Fibroblast of lung (primary cell): ENCODE results near the gene SARM1. TPM values are rescaled to one million over a fixed set of nuclear protein-coding genes. Genes with fewer than 3 reads are reported as not detected.
A peak's percentile ranks its signal among the peaks of the same experiment; 100 is the strongest.

Experiments
- DNase-seq, 2 donors: peaks; one replicate each; pipeline versions ENCODE4 v3.0.0 to v3.0.0-alpha.2; 2010; ENCODE audit warnings: low read depth in 2 of 2
- H2AFZ ChIP-seq: 2 replicates; pipeline ENCODE4 v1.5.1; 2012; ENCODE audit warnings: low read length, control low read depth, inconsistent platforms
- H3K27ac ChIP-seq: 2 replicates; pipeline ENCODE4 v1.5.1; 2011; ENCODE audit warnings: low read length, control low read depth; ENCODE audit not compliant: insufficient read depth
- H3K27me3 ChIP-seq: 2 replicates; pipeline ENCODE4 v1.5.1; 2011; ENCODE audit warnings: mild to moderate bottlenecking, low read length; ENCODE audit not compliant: control insufficient read depth, insufficient read depth
- H3K36me3 ChIP-seq: 2 replicates; pipeline ENCODE4 v1.5.1; 2011; ENCODE audit warnings: low read length; ENCODE audit not compliant: control insufficient read depth, insufficient read depth
- H3K4me1 ChIP-seq: 2 replicates; pipeline ENCODE4 v1.5.1; 2011; ENCODE audit warnings: low read length; ENCODE audit not compliant: control insufficient read depth, insufficient read depth; ENCODE audit errors: extremely low read depth
- H3K4me2 ChIP-seq: 2 replicates; pipeline ENCODE4 v1.5.1; 2011; ENCODE audit warnings: low read length, control low read depth; ENCODE audit not compliant: insufficient read depth; ENCODE audit errors: extremely low read depth
- H3K4me3 ChIP-seq, 4 experiments: fragments of 200-600 bp in 1 of 4; sonication (generic) in 1 of 4; replicated peaks in 1 of 4; 2 replicates each; pipeline ENCODE4 v1.5.1; 2011 to 2016; ENCODE audit warnings: low read length in 4 of 4, low read depth in 3 of 4, mild to moderate bottlenecking in 3 of 4, control low read depth in 2 of 4, inconsistent platforms in 1 of 4, mixed read lengths in 1 of 4; ENCODE audit not compliant: insufficient read depth in 1 of 4; ENCODE audit errors: control extremely low read depth in 1 of 4
- H3K79me2 ChIP-seq: 2 replicates; pipeline ENCODE4 v1.5.1; 2012; ENCODE audit warnings: mild to moderate bottlenecking, low read length, inconsistent platforms; ENCODE audit not compliant: control insufficient read depth, insufficient read depth
- H3K9ac ChIP-seq: 2 replicates; pipeline ENCODE4 v1.5.1; 2011; ENCODE audit warnings: mild to moderate bottlenecking, low read length, control low read depth; ENCODE audit not compliant: insufficient read depth
- H3K9me3 ChIP-seq: 2 replicates; pipeline ENCODE4 v1.5.1; 2012; ENCODE audit warnings: low read depth, low read length; ENCODE audit not compliant: control insufficient read depth, insufficient read depth
- H4K20me1 ChIP-seq: 2 replicates; pipeline ENCODE4 v1.5.1; 2011; ENCODE audit warnings: low read length; ENCODE audit not compliant: control insufficient read depth, insufficient read depth; ENCODE audit errors: extremely low read depth
- EZH2 ChIP-seq: IDR thresholded peaks from 2 replicates; pipeline ENCODE4 v1.5.1; 2012; ENCODE audit warnings: low read length, control low read depth, mild to moderate bottlenecking; ENCODE audit errors: missing control alignments
- polyA plus RNA-seq, 2 donors: library from polyadenylated mRNA; depleted of rRNA in 1 of 2; stranded (reverse) in 1 of 2; unstranded in 1 of 2; fragments of >200 nt; gene quantifications; 2 replicates each; pipeline ENCODE4 v1.2.1, GENCODE V29; 2011 to 2012; ENCODE audit warnings: missing spikeins in 1 of 2
- total RNA-seq: library from RNA; depleted of rRNA; stranded (reverse); fragments of >200 nt; gene quantifications from 2 replicates; pipeline ENCODE4 v1.2.1, GENCODE V29; 2014
- TF ChIP-seq, protein P1 (sequence below), 2 donors: IDR thresholded peaks in 1 of 2; conservative IDR thresholded peaks in 1 of 2; 1 replicate in 1 of 2; 2 replicates in 1 of 2; pipeline ENCODE4 v1.5.1; 2011 to 2012; ENCODE audit warnings: low read length in 2 of 2, control low read depth in 1 of 2, inconsistent platforms in 1 of 2, low read depth in 1 of 2, mild to moderate bottlenecking in 1 of 2

Gene SARM1
- total and polyA plus RNA-seq, 2 donors (not counting 1 experiment from before 2014, with no cell fraction given) = 3.1 to 10.8 TPM

GRCh38 chr17:28370035-28370743 lies 1.3 kb upstream of the SARM1 start, which contains the start of gene VTN:
Gene VTN, minus strand, starts transcription at chr17:28370307. Its CDS starts 104 bp downstream, at chr17:28370203.
- DNase-seq = peak; percentile 25 to 26
- H3K9ac ChIP-seq = no peak within 1 kb of the TSS

GRCh38 chr17:28370744-28371103 lies 770 bp upstream of the SARM1 start:
- Histone ChIP-seq H3K9ac (no peak overlapping the region), H4K20me1 (no peaks in the 10 kb centered on the region), H2AFZ (no peak overlapping the region), H3K36me3 (no peaks in the 10 kb centered on the region), H3K4me3 (peak overlapping the region in 2 of 4 experiments; percentile 62 to 72), H3K4me2 (peak overlapping the region; percentile 54), H3K9me3 (no peaks in the 10 kb centered on the region), H3K27ac (no peak overlapping the region), H3K4me1 (peaks cover 9% of the 10 kb centered on the region), H3K27me3 (no peaks in the 10 kb centered on the region), H3K79me2 (peaks cover 4% of the 10 kb centered on the region)
- DNase-seq = no peak
- TF ChIP-seq EZH2 = no peak
- TF ChIP-seq, protein P1, sequence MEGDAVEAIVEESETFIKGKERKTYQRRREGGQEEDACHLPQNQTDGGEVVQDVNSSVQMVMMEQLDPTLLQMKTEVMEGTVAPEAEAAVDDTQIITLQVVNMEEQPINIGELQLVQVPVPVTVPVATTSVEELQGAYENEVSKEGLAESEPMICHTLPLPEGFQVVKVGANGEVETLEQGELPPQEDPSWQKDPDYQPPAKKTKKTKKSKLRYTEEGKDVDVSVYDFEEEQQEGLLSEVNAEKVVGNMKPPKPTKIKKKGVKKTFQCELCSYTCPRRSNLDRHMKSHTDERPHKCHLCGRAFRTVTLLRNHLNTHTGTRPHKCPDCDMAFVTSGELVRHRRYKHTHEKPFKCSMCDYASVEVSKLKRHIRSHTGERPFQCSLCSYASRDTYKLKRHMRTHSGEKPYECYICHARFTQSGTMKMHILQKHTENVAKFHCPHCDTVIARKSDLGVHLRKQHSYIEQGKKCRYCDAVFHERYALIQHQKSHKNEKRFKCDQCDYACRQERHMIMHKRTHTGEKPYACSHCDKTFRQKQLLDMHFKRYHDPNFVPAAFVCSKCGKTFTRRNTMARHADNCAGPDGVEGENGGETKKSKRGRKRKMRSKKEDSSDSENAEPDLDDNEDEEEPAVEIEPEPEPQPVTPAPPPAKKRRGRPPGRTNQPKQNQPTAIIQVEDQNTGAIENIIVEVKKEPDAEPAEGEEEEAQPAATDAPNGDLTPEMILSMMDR (conservative IDR thresholded peaks at IDR 0.05 in 1 of 2, IDR thresholded peaks at IDR 0.05 in 1 of 2; ENCODE audit: low read depth in 1 of 2, low read length in 2 of 2) = no peak

More at GRCh38 chr17:28370035-28370743, 1.3 kb upstream of the SARM1 start, which contains the start of gene VTN:
- Histone ChIP-seq H3K4me1 (peaks cover 9% of the 10 kb centered on the region), H3K9me3 (no peaks in the 10 kb centered on the region), H3K36me3 (no peaks in the 10 kb centered on the region), H3K79me2 (peaks cover 4% of the 10 kb centered on the region), H4K20me1 (no peaks in the 10 kb centered on the region), H3K27me3 (no peaks in the 10 kb centered on the region), H3K27ac (no peak within 1 kb of the TSS), H3K4me2 (peak within 1 kb of the TSS; percentile 54), H2AFZ (no peak within 1 kb of the TSS), H3K4me3 (peak within 1 kb of the TSS in 3 of 4 experiments; percentile 62 to 72 (median 66))
- no peak for TF ChIP-seq EZH2
- TF ChIP-seq, protein P1 (conservative IDR thresholded peaks at IDR 0.05 in 1 of 2, IDR thresholded peaks at IDR 0.05 in 1 of 2; ENCODE audit: low read depth in 1 of 2, low read length in 2 of 2) = no peak

- Histone ChIP-seq H4K20me1 (no peaks in the 10 kb centered on the region), H3K79me2 (peaks cover 4% of the 10 kb centered on the region), H3K4me2 (peak overlapping the region; percentile 95), H3K27me3 (no peaks in the 10 kb centered on the region), H2AFZ (peak overlapping the region; percentile 28), H3K36me3 (no peaks in the 10 kb centered on the region), H3K4me3 (peak overlapping the region; percentile 17 to 72 (median 67)), H3K4me1 (peaks cover 9% of the 10 kb centered on the region), H3K9me3 (no peaks in the 10 kb centered on the region), H3K27ac (no peak overlapping the region), H3K9ac (peak overlapping the region; percentile 55)
- DNase-seq = peak; percentile 28 to 48
- TF ChIP-seq, protein P1 (conservative IDR thresholded peaks at IDR 0.05 in 1 of 2, IDR thresholded peaks at IDR 0.05 in 1 of 2; ENCODE audit: low read depth in 1 of 2, low read length in 2 of 2) = no peak
- no peak for TF ChIP-seq EZH2
These were observed 880 bp downstream of the SARM1 start for GRCh38 chr17:28372203-28372944.
